KOPT-K1 (cell line): ENCODE data around the gene CHD1L.
"Not testable (repeated sequence)": the region's sequence is repeated elsewhere in the genome, so short reads cannot be mapped to it uniquely, and the experiment has no call there.

Experiments used
- H3K27ac ChIP-seq: fragments of 200-600 bp; sonication (generic); 2 replicates; pipeline ENCODE4 v1.5.1; 2016; ENCODE audit warnings: antibody characterized with exemption, mild to moderate bottlenecking, low read depth, low read length; ENCODE audit not compliant: poor library complexity, severe bottlenecking
- H3K36me3 ChIP-seq: fragments of 200-600 bp; sonication (generic); 2 replicates; pipeline ENCODE4 v1.5.1; 2017; ENCODE audit warnings: antibody characterized with exemption, mild to moderate bottlenecking, low read length, moderate library complexity; ENCODE audit not compliant: insufficient read depth
- H3K9me3 ChIP-seq: fragments of 200-600 bp; sonication (generic); 2 replicates; pipeline ENCODE4 v1.5.1; 2017; ENCODE audit warnings: antibody characterized with exemption, low read length, mild to moderate bottlenecking; ENCODE audit not compliant: insufficient read depth, poor library complexity, severe bottlenecking

The CHD1L gene

GRCh38 chr1:147273409-147274336 lies 31.2 kb downstream of the CHD1L start:
- Histone ChIP-seq H3K9me3 (no peaks in the 10 kb centered on the region), H3K36me3 (peaks cover 97% of the 10 kb centered on the region), H3K27ac (no peak overlapping the region)

- H3K27ac ChIP-seq: no peak overlapping the region
- H3K36me3 ChIP-seq: peaks cover 99% of the 10 kb centered on the region
- no peaks in the 10 kb centered on the region for H3K9me3 ChIP-seq
Observed at GRCh38 chr1:147281950-147282349, 39.5 kb downstream of the CHD1L start.

DNA sequence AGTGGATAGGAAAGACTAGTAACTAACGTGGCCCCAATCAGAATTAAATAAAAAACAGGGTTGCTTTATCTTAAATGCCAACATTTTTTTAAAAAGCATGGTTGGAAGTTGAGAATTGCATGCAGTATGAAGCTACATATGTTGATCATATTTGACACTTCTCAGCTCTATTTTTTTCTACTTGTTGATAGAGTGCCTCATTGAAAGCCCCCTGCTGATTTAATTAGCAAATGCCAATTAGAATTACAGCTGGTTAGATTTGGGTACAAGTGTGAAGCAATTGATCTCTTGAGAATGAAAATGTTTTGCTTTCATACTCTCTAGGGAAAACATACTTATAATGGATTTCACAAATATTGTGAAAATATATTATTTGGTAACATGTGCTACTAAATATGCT lies 40.5 kb downstream of the CHD1L start:
- H3K36me3 ChIP-seq: peaks cover 99% of the 10 kb centered on the region
- no peak overlapping the region for H3K27ac ChIP-seq
- no peaks in the 10 kb centered on the region for H3K9me3 ChIP-seq

GRCh38 chr1:147287133-147287865 lies 44.8 kb downstream of the CHD1L start:
- Histone ChIP-seq H3K27ac (no peak overlapping the region), H3K36me3 (peaks cover 100% of the 10 kb centered on the region), H3K9me3 (no peaks in the 10 kb centered on the region)

GRCh38 chr1:147292012-147292411 lies 49.5 kb downstream of the CHD1L start:
- Histone ChIP-seq H3K9me3 (peaks cover 24% of the 10 kb centered on the region), H3K36me3 (peaks cover 100% of the 10 kb centered on the region), H3K27ac (no peak overlapping the region)

DNA sequence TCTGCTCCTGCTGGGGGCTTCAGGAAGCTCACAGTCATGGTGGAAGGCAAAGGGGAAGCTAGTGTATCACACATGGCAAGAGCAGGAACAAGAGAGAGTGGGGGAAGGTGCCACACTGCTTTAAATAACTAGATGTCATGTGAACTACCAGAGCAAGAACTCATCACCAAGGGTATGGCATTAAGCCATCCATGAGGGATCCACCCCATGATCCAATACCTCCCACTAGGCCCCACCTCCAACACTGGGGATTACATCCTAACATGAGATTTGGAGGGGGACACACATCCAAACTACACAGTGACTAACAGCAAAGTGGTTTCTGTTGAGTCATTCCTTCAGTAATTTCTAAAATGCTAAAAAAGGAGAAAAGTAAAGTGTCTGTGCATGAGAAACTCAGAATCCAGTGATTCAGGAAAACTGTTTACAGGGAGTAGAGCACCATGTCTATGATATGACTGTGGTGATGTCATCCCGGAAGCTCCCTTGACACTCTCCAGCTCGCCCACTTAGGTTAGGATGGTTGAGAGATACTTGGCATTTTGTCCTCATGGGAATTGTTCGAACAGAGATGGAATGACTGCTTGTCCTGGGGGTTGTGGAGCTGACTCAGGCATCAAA lies 50.3 kb downstream of the CHD1L start:
- Histone ChIP-seq H3K36me3 (peaks cover 100% of the 10 kb centered on the region), H3K27ac (no peak overlapping the region), H3K9me3 (peaks cover 32% of the 10 kb centered on the region)

- Histone ChIP-seq H3K36me3 (peaks cover 76% of the 10 kb centered on the region), H3K27ac (no peak overlapping the region), H3K9me3 (peaks cover 67% of the 10 kb centered on the region)
Observed at GRCh38 chr1:147297438-147297837, 55.0 kb downstream of the CHD1L start.

DNA sequence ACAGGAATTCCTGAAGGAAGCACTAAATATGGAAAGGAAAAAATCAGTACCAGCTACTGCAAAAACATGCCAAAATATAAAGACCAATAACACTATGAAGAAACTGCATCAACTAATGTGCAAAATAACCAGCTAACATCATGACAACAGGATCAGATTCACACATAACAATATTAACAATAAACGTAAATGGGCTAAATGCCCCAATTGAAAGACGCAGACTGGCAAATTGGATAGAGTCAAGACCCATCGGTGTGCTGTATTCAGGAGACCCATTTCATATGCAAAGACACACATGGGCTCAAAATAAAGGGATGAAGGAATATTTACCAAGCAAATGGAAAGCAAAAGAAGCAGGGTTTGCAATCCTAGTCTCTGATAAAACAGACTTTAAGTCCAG lies 63.3 kb downstream of the CHD1L start:
- H3K36me3 ChIP-seq, H3K27ac ChIP-seq: not testable (repeated sequence)
- H3K9me3 ChIP-seq: peaks cover 66% of the 10 kb centered on the region

DNA sequence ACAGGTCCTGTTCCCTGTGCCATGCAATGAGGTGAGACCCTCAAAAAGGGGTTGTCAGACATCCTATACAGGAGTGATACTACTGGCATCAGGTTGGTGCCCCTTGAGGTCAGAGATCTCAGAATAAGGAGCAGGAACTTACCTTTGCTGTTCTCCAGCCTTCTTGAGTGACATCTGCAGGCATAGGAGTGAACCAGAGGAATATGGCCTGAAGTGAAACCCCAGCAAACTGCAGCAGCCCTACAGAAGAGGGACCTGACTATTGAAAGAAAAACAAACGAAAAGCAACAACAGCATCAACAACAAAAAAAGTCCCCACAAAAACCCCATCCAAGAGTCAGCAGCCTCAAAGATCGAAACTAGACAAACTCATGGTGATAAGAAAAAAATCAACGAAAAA lies 74.5 kb downstream of the CHD1L start:
- Histone ChIP-seq H3K9me3 (peaks cover 5% of the 10 kb centered on the region), H3K36me3 (no peaks in the 10 kb centered on the region), H3K27ac (no peak overlapping the region)

DNA sequence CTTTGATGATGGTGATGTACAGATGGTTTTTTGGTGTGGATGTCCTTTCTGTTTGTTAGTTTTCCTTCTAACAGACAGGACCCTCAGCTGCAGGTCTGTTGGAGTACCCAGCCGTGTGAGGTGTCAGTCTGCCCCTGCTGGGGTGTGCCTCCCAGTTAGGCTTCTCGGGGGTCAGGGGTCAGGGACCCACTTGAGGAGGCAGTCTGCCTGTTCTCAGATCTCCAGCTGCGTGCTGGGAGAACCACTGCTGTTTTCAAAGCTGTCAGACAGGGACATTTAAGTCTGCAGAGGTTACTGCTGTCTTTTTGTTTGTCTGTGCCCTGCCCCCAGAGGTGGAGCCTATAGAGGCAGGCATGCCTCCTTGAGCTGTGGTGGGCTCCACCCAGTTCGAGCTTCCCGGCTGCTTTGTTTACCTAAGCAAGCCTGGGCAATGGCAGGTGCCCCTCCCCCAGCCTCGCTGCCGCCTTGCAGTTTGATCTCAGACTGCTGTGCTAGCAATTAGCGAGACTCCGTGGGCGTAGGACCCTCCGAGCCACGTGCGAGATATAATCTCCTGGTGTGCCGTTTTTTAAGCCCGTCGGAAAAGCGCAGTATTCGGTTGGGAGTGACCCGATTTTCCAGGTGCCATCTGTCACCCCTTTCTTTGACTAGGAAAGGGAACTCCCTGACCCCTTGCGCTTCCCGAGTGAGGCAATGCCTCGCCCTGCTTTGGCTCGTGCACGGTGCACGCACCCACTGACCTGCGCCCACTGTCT lies 84.6 kb downstream of the CHD1L start:
- H3K9me3 ChIP-seq, H3K27ac ChIP-seq, H3K36me3 ChIP-seq: not testable (repeated sequence)

GRCh38 chr1:147334292-147334691 lies 91.8 kb downstream of the CHD1L start:
- Histone ChIP-seq H3K27ac (no peak overlapping the region), H3K9me3 (no peaks in the 10 kb centered on the region), H3K36me3 (no peaks in the 10 kb centered on the region)

GRCh38 chr1:147336291-147336690 lies 93.8 kb downstream of the CHD1L start:
- Histone ChIP-seq H3K36me3 (no peaks in the 10 kb centered on the region), H3K9me3 (no peaks in the 10 kb centered on the region), H3K27ac (no peak overlapping the region)

DNA sequence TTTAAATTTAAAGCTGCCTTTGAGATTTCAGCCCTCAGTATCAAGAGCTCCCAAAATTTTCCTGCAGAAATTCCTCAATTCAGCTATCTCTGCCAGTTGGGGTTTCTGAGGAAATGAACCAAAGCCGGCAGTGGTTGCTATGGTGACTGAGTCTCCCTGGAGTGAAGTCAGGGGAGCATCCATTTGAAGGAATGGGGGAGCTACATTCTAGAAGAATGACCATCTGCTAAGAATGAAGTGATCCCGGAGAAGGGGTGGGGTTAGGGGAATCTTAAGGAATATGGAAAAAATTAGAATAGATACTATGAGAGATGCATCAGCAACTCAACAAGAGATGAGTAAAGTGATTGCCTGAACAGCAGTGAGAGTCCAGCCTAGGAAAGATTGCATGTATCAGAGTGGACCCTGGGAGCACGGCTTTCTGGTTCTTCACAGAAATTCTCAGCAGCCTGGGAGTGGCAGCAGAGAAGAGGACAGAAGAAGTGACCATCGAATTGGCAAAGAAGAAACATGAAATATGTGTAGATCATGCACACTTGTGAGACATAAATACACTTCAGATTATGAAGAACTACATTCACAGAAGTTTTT lies 94.7 kb downstream of the CHD1L start:
- H3K27ac ChIP-seq: no peak overlapping the region
- no peaks in the 10 kb centered on the region for H3K9me3 ChIP-seq
- H3K36me3 ChIP-seq: no peaks in the 10 kb centered on the region

DNA sequence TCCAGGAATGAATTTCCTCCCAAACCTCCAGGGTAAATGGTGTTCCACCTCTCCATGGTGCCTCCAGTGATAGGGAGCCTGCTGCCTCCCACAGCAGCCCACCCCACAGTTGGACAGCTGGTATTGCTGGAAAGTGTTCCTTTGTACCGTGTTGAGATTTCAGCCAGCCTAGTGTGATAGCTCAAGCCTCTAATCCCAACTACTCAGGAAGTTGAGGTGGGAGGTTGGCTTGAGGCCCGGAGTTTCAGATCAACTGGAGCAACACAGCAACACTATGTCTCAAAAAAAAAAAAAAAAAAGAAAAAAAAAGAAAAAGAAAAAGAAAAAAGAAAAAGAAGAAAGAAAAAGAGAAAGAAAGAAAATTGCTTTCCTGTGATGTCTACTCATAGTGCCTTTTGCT lies 96.1 kb downstream of the CHD1L start:
- Histone ChIP-seq H3K36me3 (no peaks in the 10 kb centered on the region), H3K9me3 (no peaks in the 10 kb centered on the region), H3K27ac (no peak overlapping the region)
